ENCODE results near the gene UBAC2. TPM values are rescaled to one million over a fixed set of nuclear protein-coding genes. Genes with fewer than 3 reads are reported as not detected.

Gene UBAC2
- total RNA-seq, 1 donor from 2014 or later = 59.8 TPM

GRCh38 chr13:99339736-99340397 lies 139.2 kb downstream of the UBAC2 start:
- Mint-ChIP-seq H3K9me3 (no peaks in the 10 kb centered on the region), H3K4me3 (no peak overlapping the region), H3K36me3 (ENCODE audit: low read depth) (peaks cover 12% of the 10 kb centered on the region), H3K27ac (ENCODE audit: unreplicated experiment) (no peak overlapping the region), H3K4me1 (no peaks in the 10 kb centered on the region), H3K27me3 (ENCODE audit: low read depth) (no peaks in the 10 kb centered on the region)
- TF ChIP-seq, protein P1, sequence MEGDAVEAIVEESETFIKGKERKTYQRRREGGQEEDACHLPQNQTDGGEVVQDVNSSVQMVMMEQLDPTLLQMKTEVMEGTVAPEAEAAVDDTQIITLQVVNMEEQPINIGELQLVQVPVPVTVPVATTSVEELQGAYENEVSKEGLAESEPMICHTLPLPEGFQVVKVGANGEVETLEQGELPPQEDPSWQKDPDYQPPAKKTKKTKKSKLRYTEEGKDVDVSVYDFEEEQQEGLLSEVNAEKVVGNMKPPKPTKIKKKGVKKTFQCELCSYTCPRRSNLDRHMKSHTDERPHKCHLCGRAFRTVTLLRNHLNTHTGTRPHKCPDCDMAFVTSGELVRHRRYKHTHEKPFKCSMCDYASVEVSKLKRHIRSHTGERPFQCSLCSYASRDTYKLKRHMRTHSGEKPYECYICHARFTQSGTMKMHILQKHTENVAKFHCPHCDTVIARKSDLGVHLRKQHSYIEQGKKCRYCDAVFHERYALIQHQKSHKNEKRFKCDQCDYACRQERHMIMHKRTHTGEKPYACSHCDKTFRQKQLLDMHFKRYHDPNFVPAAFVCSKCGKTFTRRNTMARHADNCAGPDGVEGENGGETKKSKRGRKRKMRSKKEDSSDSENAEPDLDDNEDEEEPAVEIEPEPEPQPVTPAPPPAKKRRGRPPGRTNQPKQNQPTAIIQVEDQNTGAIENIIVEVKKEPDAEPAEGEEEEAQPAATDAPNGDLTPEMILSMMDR (conservative IDR thresholded peaks at IDR 0.05) = no peak
- DNase-seq (ENCODE audit: low read depth, low spot score) = no peak

DNA sequence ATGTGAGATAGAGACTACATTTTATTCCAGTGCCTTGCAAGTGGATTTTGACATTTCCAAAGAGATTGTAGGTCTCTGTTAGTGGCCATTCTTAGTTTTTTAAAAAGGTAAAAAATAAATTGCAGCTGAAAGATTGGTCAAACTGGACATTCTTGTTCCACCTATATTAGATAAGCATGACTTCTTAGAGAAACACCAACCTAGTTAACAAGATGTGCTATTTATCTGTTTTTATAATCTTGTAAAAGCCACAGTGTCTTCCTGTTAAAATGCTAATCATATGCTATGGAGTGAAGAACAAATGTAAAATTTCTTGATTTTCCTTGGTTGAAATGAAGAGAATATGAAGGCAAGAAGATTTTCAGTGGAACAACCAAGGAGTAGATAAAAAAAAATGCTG lies 140.0 kb downstream of the UBAC2 start:
- TF ChIP-seq, protein P1 (conservative IDR thresholded peaks at IDR 0.05) = no peak
- Mint-ChIP-seq H3K27ac (ENCODE audit: unreplicated experiment) (no peak overlapping the region), H3K27me3 (ENCODE audit: low read depth) (no peaks in the 10 kb centered on the region), H3K9me3 (no peaks in the 10 kb centered on the region), H3K36me3 (ENCODE audit: low read depth) (peaks cover 15% of the 10 kb centered on the region), H3K4me1 (no peaks in the 10 kb centered on the region), H3K4me3 (no peak overlapping the region)
- DNase-seq (ENCODE audit: low read depth, low spot score) = no peak

DNA sequence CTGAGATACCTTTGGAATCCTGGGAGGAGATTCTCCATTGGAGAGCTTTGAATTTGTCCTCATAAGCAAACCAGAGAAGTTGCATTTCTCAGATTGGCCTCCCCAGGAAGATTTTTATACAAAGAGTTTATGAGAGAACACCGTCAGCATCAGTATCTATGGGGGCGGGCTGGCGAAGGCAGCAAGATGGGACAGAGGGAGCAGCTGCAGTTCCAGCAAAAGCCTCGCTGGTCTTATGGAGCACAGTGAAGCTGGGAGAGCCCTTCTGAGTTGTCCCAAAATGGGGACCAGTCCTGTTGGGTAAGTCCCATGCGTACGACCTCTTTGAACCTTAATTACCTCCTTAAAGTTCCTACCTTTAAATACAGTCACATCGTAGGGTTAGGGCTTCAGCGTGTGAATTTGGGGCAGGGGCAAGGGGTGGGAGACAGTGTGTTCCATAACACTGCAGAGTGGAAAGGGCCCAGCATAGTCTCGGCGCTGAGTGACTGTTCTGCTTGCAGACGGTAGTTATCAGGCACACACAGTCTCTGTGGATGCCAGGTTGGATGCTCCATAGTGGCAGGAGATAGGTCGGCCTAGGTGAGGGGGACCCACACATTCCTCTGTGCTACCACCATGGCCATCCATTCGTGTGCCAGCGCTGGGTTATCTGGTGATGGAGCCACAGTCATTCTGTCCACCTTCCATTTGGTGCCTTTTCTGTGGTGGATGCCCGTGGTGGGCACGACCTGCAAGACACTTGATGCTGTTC lies 141.5 kb downstream of the UBAC2 start:
- H3K4me1 Mint-ChIP-seq = no peaks in the 10 kb centered on the region
- no peak overlapping the region for H3K27ac Mint-ChIP-seq (ENCODE audit: unreplicated experiment)
- H3K36me3 Mint-ChIP-seq (ENCODE audit: low read depth) = peaks cover 20% of the 10 kb centered on the region
- H3K9me3 Mint-ChIP-seq = no peaks in the 10 kb centered on the region
- TF ChIP-seq, protein P1 (conservative IDR thresholded peaks at IDR 0.05) = no peak
- no peaks in the 10 kb centered on the region for H3K27me3 Mint-ChIP-seq (ENCODE audit: low read depth)
- no peak for DNase-seq (ENCODE audit: low read depth, low spot score)
- no peak overlapping the region for H3K4me3 Mint-ChIP-seq

DNA sequence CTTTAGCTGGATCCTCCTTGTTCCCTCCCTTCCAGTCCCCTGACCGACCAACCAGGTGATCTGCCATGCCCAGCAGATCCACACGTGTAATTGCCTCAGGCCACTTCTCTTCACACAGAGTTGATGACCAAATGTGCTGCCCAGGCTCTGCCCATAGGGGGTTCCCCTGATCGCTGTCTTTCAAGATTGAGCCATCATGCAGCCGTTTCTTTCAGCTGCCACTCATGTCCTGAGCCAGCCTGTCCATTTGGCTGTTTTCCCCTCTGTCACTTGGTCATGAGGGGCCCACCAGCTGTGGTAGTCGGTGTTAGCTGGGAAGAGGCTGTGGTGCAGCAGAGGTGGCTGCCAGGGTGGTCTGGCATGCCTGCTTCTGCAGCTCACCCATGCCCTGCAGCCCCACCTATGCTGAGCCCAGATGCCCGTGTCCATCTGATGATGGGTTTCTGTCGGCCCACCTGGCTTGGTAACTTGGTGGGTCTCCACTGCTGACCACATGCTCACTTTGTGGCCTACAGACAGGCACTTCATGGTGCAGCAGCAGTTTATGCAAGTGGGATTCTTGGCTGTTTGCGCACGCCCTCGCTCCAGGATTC lies 142.2 kb downstream of the UBAC2 start:
- no peak overlapping the region for H3K4me3 Mint-ChIP-seq
- no peaks in the 10 kb centered on the region for H3K9me3 Mint-ChIP-seq
- no peak for DNase-seq (ENCODE audit: low read depth, low spot score)
- peak overlapping the region; percentile 64 for H3K27ac Mint-ChIP-seq (ENCODE audit: unreplicated experiment)
- H3K27me3 Mint-ChIP-seq (ENCODE audit: low read depth) = no peaks in the 10 kb centered on the region
- TF ChIP-seq, protein P1 (conservative IDR thresholded peaks at IDR 0.05) = no peak
- no peaks in the 10 kb centered on the region for H3K4me1 Mint-ChIP-seq
- H3K36me3 Mint-ChIP-seq (ENCODE audit: low read depth) = peaks cover 23% of the 10 kb centered on the region

GRCh38 chr13:99344610-99345208 lies 144.1 kb downstream of the UBAC2 start:
- Mint-ChIP-seq H3K36me3 (ENCODE audit: low read depth) (peaks cover 29% of the 10 kb centered on the region), H3K4me1 (no peaks in the 10 kb centered on the region), H3K27me3 (ENCODE audit: low read depth) (no peaks in the 10 kb centered on the region), H3K27ac (ENCODE audit: unreplicated experiment) (peak overlapping the region; percentile 54), H3K4me3 (no peak overlapping the region), H3K9me3 (no peaks in the 10 kb centered on the region)
- DNase-seq (ENCODE audit: low read depth, low spot score) = no peak
- TF ChIP-seq, protein P1 (conservative IDR thresholded peaks at IDR 0.05) = no peak

Measured in neural crest cell (in vitro differentiated cells).